T-helper 17 cell (primary cell): ENCODE results near the gene FBN1. TPM values are rescaled to one million over a fixed set of nuclear protein-coding genes. Genes with fewer than 3 reads are reported as not detected.

Source experiments
- ATAC-seq: fragments of 150-1000 bp; cut with Tn5 transposase; 2 replicates; pipeline ENCODE4 v1.10.0; 2021; ENCODE audit warnings: mild to moderate bottlenecking, moderate library complexity
- DNase-seq, 3 donors: peaks; one replicate each; pipeline versions ENCODE4 v3.0.0 to v3.0.0-alpha.2; 2020 to 2021
- H3K9me3 ChIP-seq: one replicate; pipeline ENCODE4 v1.7.0; 2013; ENCODE audit warnings: low read length, mild to moderate bottlenecking; ENCODE audit not compliant: control insufficient read depth, poor library complexity, severe bottlenecking
- H3K27ac Mint-ChIP-seq: one replicate; pipeline ENCODE4 v1.8.0; 2022; ENCODE audit warnings: mild to moderate bottlenecking, moderate library complexity, mixed read lengths
- H3K27me3 Mint-ChIP-seq: one replicate; pipeline ENCODE4 v1.8.0; 2022; ENCODE audit warnings: mixed read lengths
- H3K36me3 Mint-ChIP-seq: one replicate; pipeline ENCODE4 v1.8.0; 2022; ENCODE audit warnings: low read depth, mixed read lengths
- H3K4me1 Mint-ChIP-seq: one replicate; pipeline ENCODE4 v1.8.0; 2022; ENCODE audit warnings: mild to moderate bottlenecking, mixed read lengths
- H3K4me3 Mint-ChIP-seq: one replicate; pipeline ENCODE4 v1.8.0; 2022; ENCODE audit warnings: mild to moderate bottlenecking, moderate library complexity, mixed read lengths
- total RNA-seq, 4 donors: library from RNA in 2 of 4; stranded (reverse) in 2 of 4; gene quantifications; one replicate each; pipeline ENCODE4 v1.2.3 and lab custom pipeline; 2022 to 2026

The FBN1 gene
- total RNA-seq, 2 donors from 2014 or later = 0.07 to 0.29 TPM

DNA sequence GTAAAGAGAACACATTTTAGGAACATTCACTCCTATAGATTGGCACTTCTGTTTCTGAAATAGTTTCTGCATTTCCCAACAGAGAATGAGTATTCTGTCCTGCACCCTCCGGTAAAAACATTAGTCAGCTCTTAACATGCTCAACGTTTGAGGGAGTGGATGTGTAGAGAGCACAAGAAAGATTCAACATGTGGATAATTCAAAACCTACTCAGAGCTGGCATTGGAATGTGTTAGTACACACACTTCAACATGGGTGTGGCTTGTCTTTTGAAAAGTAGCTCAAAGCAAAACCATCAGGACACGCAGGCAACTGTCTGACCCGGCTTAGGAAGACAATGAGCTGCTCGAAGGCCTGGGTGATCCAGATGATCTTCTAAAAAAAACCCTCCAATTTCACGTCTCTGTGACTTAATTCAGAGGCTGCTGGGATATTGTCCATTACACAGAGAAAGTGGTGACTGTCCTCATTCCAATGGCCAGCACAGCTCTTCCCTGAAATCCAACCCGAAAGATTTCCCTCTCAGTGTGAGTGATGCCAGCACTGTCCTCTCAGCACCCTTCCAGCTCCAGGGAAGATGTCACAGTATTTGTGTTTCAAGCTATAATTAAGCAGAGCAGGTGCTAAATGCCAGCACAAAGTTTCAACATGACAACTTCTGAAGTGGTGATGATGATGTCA lies 18.1 kb downstream of the FBN1 start:
- no peaks in the 10 kb centered on the region for H3K9me3 ChIP-seq
- no peaks in the 10 kb centered on the region for H3K4me1 Mint-ChIP-seq
- no peak overlapping the region for H3K27ac Mint-ChIP-seq
- no peaks in the 10 kb centered on the region for H3K36me3 Mint-ChIP-seq
- peaks cover 24% of the 10 kb centered on the region for H3K27me3 Mint-ChIP-seq
- H3K4me3 Mint-ChIP-seq = no peak overlapping the region
- DNase-seq = no peak
- no peak for ATAC-seq

GRCh38 chr15:48625126-48625525 lies 20.4 kb downstream of the FBN1 start:
- Mint-ChIP-seq H3K4me3 (no peak overlapping the region), H3K4me1 (no peaks in the 10 kb centered on the region), H3K27me3 (peaks cover 22% of the 10 kb centered on the region)

DNA sequence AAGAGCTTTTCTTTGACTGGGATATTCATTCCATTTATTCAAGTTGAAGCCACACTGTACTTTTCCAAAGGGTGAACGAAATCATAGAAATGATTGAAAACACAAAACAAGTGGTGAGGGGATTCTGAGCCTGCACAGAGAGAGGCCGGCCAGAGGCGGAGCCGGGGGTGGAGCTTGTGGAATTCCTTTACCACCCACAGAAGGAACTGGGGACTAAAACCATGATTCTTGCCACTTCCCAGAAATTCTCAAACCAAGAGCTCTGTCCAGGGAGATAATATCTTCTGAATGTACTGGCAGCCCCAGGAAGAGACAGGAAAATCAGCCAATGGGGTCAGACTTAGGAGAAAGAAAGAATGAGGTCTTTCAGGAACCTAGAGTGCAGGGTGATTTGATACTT lies 20.8 kb downstream of the FBN1 start:
- Mint-ChIP-seq H3K4me1 (no peaks in the 10 kb centered on the region), H3K4me3 (no peak overlapping the region), H3K27ac (no peak overlapping the region), H3K27me3 (peaks cover 21% of the 10 kb centered on the region), H3K36me3 (no peaks in the 10 kb centered on the region)
- no peaks in the 10 kb centered on the region for H3K9me3 ChIP-seq
- ATAC-seq (no peak), DNase-seq (no peak)

More at GRCh38 chr15:48625126-48625525, 20.4 kb downstream of the FBN1 start:
- Mint-ChIP-seq H3K27ac (no peak overlapping the region), H3K36me3 (no peaks in the 10 kb centered on the region)
- ATAC-seq (no peak), DNase-seq (no peak)
- no peaks in the 10 kb centered on the region for H3K9me3 ChIP-seq

DNA sequence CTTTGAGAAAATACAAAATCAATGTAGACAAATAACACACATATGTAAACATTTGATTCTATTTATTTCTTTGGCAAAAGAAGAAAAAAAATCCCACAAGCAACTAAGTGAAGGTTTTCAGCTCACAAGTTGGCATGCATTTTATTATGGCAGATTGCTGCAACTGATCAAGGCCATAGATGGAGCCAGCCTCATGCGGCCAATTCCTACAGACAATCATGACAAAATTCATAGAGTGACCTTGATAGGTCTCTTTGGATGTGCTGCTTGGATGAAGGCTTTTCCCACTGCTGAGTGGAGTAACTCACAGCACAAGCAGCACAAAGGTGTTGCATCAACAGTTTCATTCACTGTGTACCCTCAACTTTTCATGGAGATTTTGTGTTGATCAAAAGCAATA lies 22.1 kb downstream of the FBN1 start:
- H3K36me3 Mint-ChIP-seq = no peaks in the 10 kb centered on the region
- ATAC-seq = no peak

GRCh38 chr15:48622237-48622636 lies 23.3 kb downstream of the FBN1 start:
- ATAC-seq (no peak), DNase-seq (no peak)
- no peaks in the 10 kb centered on the region for H3K4me1 Mint-ChIP-seq
- no peaks in the 10 kb centered on the region for H3K9me3 ChIP-seq
- H3K27me3 Mint-ChIP-seq = peaks cover 25% of the 10 kb centered on the region
- no peaks in the 10 kb centered on the region for H3K36me3 Mint-ChIP-seq
- no peak overlapping the region for H3K27ac Mint-ChIP-seq
- H3K4me3 Mint-ChIP-seq = no peak overlapping the region

More for the DNA sequence above, 22.1 kb downstream of the FBN1 start:
- no peak overlapping the region for H3K27ac Mint-ChIP-seq
- H3K4me3 Mint-ChIP-seq = no peak overlapping the region
- peaks cover 28% of the 10 kb centered on the region for H3K27me3 Mint-ChIP-seq
- H3K9me3 ChIP-seq = no peaks in the 10 kb centered on the region
- no peaks in the 10 kb centered on the region for H3K4me1 Mint-ChIP-seq
- no peak for DNase-seq

GRCh38 chr15:48619446-48619845 lies 26.1 kb downstream of the FBN1 start:
- Mint-ChIP-seq H3K36me3 (no peaks in the 10 kb centered on the region), H3K4me1 (no peaks in the 10 kb centered on the region), H3K27me3 (peaks cover 27% of the 10 kb centered on the region), H3K27ac (no peak overlapping the region), H3K4me3 (no peak overlapping the region)
- H3K9me3 ChIP-seq = no peaks in the 10 kb centered on the region
- ATAC-seq = no peak
- DNase-seq = no peak

DNA sequence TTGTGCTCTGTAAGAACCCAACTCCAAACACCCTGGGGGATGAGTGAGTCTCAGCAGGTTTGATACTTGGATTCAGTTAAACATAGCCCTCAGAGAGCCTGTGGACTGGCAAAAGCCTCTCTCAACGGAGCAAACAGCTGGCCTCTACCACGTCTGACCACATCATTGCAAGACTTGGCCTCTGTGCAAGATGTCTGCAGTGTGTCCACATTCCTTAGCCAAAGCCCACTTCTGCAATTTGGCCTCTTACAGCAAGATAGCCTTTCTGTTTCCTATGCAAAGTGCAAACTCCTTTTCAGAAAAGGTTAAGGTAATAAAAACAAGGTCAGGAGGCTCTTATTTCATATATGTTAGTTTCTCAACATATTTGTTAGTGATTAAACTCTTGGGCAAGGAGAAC lies 27.9 kb downstream of the FBN1 start:
- Mint-ChIP-seq H3K4me3 (no peak overlapping the region), H3K36me3 (no peaks in the 10 kb centered on the region), H3K27ac (no peak overlapping the region), H3K4me1 (no peaks in the 10 kb centered on the region), H3K27me3 (peaks cover 26% of the 10 kb centered on the region)
- DNase-seq (no peak), ATAC-seq (no peak)
- H3K9me3 ChIP-seq = no peaks in the 10 kb centered on the region

- Mint-ChIP-seq H3K27ac (no peak overlapping the region), H3K4me3 (no peak overlapping the region), H3K27me3 (peaks cover 26% of the 10 kb centered on the region), H3K4me1 (no peaks in the 10 kb centered on the region), H3K36me3 (no peaks in the 10 kb centered on the region)
- DNase-seq (no peak), ATAC-seq (no peak)
- H3K9me3 ChIP-seq = no peaks in the 10 kb centered on the region
These were observed 29.3 kb downstream of the FBN1 start for GRCh38 chr15:48616216-48616615.

GRCh38 chr15:48614051-48614450 lies 31.5 kb downstream of the FBN1 start:
- DNase-seq = no peak
- H3K36me3 Mint-ChIP-seq = no peaks in the 10 kb centered on the region
- no peak for ATAC-seq
- H3K9me3 ChIP-seq = no peaks in the 10 kb centered on the region
- H3K4me3 Mint-ChIP-seq = no peak overlapping the region
- peaks cover 22% of the 10 kb centered on the region for H3K27me3 Mint-ChIP-seq
- no peaks in the 10 kb centered on the region for H3K4me1 Mint-ChIP-seq
- no peak overlapping the region for H3K27ac Mint-ChIP-seq

DNA sequence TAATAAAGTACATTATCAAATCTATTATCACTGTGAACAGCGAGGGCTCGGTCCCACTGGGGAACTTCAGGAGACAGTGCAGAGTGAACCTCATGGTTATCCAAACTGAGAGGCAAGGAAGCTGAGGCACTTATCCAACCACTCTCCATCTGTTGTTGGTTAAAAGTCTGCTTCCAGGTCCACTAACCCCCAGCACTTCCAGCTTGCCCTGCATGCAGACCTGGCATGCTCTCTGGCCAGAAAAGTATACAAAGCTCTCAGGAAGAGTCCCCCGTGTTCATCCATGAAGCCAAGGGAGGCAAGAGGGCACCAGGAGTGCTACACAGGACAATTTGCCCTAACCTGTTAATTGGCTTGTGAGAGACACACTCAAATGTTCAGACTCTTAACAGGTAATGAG lies 36.0 kb downstream of the FBN1 start:
- Mint-ChIP-seq H3K4me3 (no peak overlapping the region), H3K4me1 (no peaks in the 10 kb centered on the region), H3K27me3 (peaks cover 8% of the 10 kb centered on the region), H3K36me3 (no peaks in the 10 kb centered on the region), H3K27ac (no peak overlapping the region)
- ATAC-seq (no peak), DNase-seq (no peak)
- H3K9me3 ChIP-seq = no peaks in the 10 kb centered on the region

- Mint-ChIP-seq H3K4me3 (no peak overlapping the region), H3K4me1 (no peaks in the 10 kb centered on the region), H3K27ac (no peak overlapping the region), H3K27me3 (peaks cover 8% of the 10 kb centered on the region), H3K36me3 (no peaks in the 10 kb centered on the region)
- no peak for DNase-seq
- no peak for ATAC-seq
- H3K9me3 ChIP-seq = no peaks in the 10 kb centered on the region
These were observed 37.7 kb downstream of the FBN1 start for GRCh38 chr15:48607846-48608245.

GRCh38 chr15:48604567-48604966 lies 40.9 kb downstream of the FBN1 start:
- ATAC-seq = no peak
- no peak overlapping the region for H3K27ac Mint-ChIP-seq
- peaks cover 16% of the 10 kb centered on the region for H3K27me3 Mint-ChIP-seq
- DNase-seq = no peak
- H3K36me3 Mint-ChIP-seq = no peaks in the 10 kb centered on the region
- H3K4me3 Mint-ChIP-seq = no peak overlapping the region
- no peaks in the 10 kb centered on the region for H3K9me3 ChIP-seq
- no peaks in the 10 kb centered on the region for H3K4me1 Mint-ChIP-seq

DNA sequence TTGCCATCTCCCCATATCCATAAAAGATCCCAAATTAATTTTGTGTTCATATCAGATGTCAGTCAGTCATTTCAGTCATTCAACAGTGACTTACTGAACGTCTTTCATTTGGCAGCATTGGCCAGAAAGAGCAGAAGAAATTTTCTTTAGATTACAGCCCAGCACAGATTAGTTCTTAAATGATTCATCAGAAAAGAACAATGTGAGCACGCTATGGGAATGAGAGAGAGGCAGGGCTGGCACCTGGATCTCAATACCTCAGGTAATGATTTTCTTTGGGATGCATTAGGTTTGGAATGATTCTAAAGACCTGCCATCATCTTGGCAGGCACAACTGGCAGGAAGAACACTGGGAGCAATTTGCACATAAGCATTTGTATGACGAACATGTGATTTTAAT lies 41.6 kb downstream of the FBN1 start:
- H3K4me1 Mint-ChIP-seq = no peaks in the 10 kb centered on the region
- DNase-seq (no peak), ATAC-seq (no peak)
- H3K4me3 Mint-ChIP-seq = no peak overlapping the region
- no peak overlapping the region for H3K27ac Mint-ChIP-seq
- no peaks in the 10 kb centered on the region for H3K36me3 Mint-ChIP-seq
- no peaks in the 10 kb centered on the region for H3K9me3 ChIP-seq
- H3K27me3 Mint-ChIP-seq = peaks cover 12% of the 10 kb centered on the region

- DNase-seq (no peak), ATAC-seq (no peak)
- no peak overlapping the region for H3K4me3 Mint-ChIP-seq
- H3K27ac Mint-ChIP-seq = no peak overlapping the region
- H3K27me3 Mint-ChIP-seq = peaks cover 12% of the 10 kb centered on the region
- no peaks in the 10 kb centered on the region for H3K4me1 Mint-ChIP-seq
- H3K9me3 ChIP-seq = no peaks in the 10 kb centered on the region
- H3K36me3 Mint-ChIP-seq = no peaks in the 10 kb centered on the region
These were observed 42.4 kb downstream of the FBN1 start for GRCh38 chr15:48603123-48603500.
